Neural cell (in vitro differentiated cells): ENCODE data around the gene PRDM1. TPM values are rescaled to one million over a fixed set of nuclear protein-coding genes. Genes with fewer than 3 reads are reported as not detected.

Source experiments
- H2AFZ ChIP-seq: fragments of 200-600, 300-800 bp; sonication (generic), shearing (Covaris generic); 2 replicates; pipeline ENCODE4 v1.6.0; 2014; ENCODE audit warnings: low read depth, mild to moderate bottlenecking, antibody characterized with exemption, low read length, moderate library complexity
- H3F3A ChIP-seq: fragments of 200-600 bp; shearing (Covaris generic); 2 replicates; pipeline ENCODE4 v1.6.1; 2016; ENCODE audit warnings: mild to moderate bottlenecking, moderate library complexity, mixed read lengths, antibody characterized with exemption, low read length; ENCODE audit not compliant: insufficient read depth, poor library complexity, severe bottlenecking
- H3K27ac ChIP-seq: fragments of 200-600, 300-800 bp; sonication (generic), shearing (Covaris generic); 2 replicates; pipeline ENCODE4 v1.5.1; 2014; ENCODE audit warnings: mild to moderate bottlenecking, low read length, moderate library complexity
- H3K27me3 ChIP-seq: fragments of 300-800, 200-600 bp; sonication (generic), shearing (Covaris generic); 2 replicates; pipeline ENCODE4 v1.6.0; 2014; ENCODE audit warnings: mild to moderate bottlenecking, low read depth, low read length, moderate library complexity; ENCODE audit not compliant: insufficient read depth
- H3K36me3 ChIP-seq: fragments of 300-800, 200-600 bp; sonication (generic), shearing (Covaris generic); 2 replicates; pipeline ENCODE4 v1.5.1; 2014; ENCODE audit warnings: mild to moderate bottlenecking, antibody characterized with exemption, low read length, moderate library complexity; ENCODE audit not compliant: insufficient read depth
- H3K4me2 ChIP-seq: fragments of 300-800, 200-600 bp; sonication (generic), shearing (Covaris generic); 2 replicates; pipeline ENCODE4 v1.6.0; 2014; ENCODE audit warnings: mild to moderate bottlenecking, low read length
- H3K4me3 ChIP-seq: fragments of 300-800, 200-600 bp; sonication (generic), shearing (Covaris generic); 2 replicates; pipeline ENCODE4 v1.5.1; 2014; ENCODE audit warnings: mild to moderate bottlenecking, low read length, moderate library complexity
- H3K79me2 ChIP-seq: fragments of 200-600 bp; shearing (Covaris generic); replicated peaks from 2 replicates; pipeline ENCODE4 v1.6.0; 2014; ENCODE audit warnings: mild to moderate bottlenecking, low read length, moderate library complexity; ENCODE audit not compliant: insufficient read depth
- H3K9ac ChIP-seq: fragments of 300-800, 200-600 bp; sonication (generic), shearing (Covaris generic); 2 replicates; pipeline ENCODE4 v1.6.1; 2016; ENCODE audit warnings: mild to moderate bottlenecking, low read length, mixed read lengths
- H3K9me2 ChIP-seq: fragments of 200-600 bp; shearing (Covaris generic); 2 replicates; pipeline ENCODE4 v1.6.1; 2016; ENCODE audit warnings: mild to moderate bottlenecking, low read length, mixed read lengths; ENCODE audit not compliant: insufficient read depth
- H3K9me3 ChIP-seq: fragments of 200-600, 300-800 bp; sonication (generic), shearing (Covaris generic); 2 replicates; pipeline ENCODE4 v1.6.1; 2016; ENCODE audit warnings: mild to moderate bottlenecking, mixed run types, low read length, moderate library complexity, mixed read lengths
- H4K20me1 ChIP-seq: fragments of 200-600 bp; shearing (Covaris generic); 2 replicates; pipeline ENCODE4 v1.6.1; 2016; ENCODE audit warnings: mild to moderate bottlenecking, mixed run types; ENCODE audit not compliant: insufficient read depth
- CTCF ChIP-seq: fragments of 450-650 bp; IDR thresholded peaks from 2 replicates; pipeline ENCODE4 v1.5.1; 2014; ENCODE audit warnings: antibody characterized with exemption, mild to moderate bottlenecking, moderate library complexity; ENCODE audit not compliant: poor library complexity, severe bottlenecking
- EP300 ChIP-seq: fragments of 450-650 bp; conservative IDR thresholded peaks from 2 replicates; pipeline ENCODE4 v1.6.1; 2014; ENCODE audit warnings: antibody characterized with exemption, mild to moderate bottlenecking, moderate library complexity; ENCODE audit not compliant: poor library complexity, severe bottlenecking
- EZH2 ChIP-seq: fragments of 200-600, 300-800 bp; shearing (Covaris generic), sonication (generic); IDR thresholded peaks from 2 replicates; pipeline ENCODE4 v1.6.1; 2014; ENCODE audit warnings: antibody characterized with exemption, low read length, borderline replicate concordance, mild to moderate bottlenecking; ENCODE audit not compliant: insufficient read depth, poor library complexity, severe bottlenecking
- MXI1 ChIP-seq: fragments of 450-650 bp; conservative IDR thresholded peaks from 2 replicates; pipeline ENCODE4 v1.6.1; 2014; ENCODE audit warnings: antibody characterized with exemption, mild to moderate bottlenecking; ENCODE audit not compliant: poor library complexity, severe bottlenecking
- POLR2AphosphoS5 ChIP-seq: IDR thresholded peaks from 2 replicates; pipeline ENCODE4 v1.6.1; 2012
- RAD21 ChIP-seq: fragments of 450-650 bp; conservative IDR thresholded peaks from 2 replicates; pipeline ENCODE4 v1.6.1; 2014; ENCODE audit warnings: antibody characterized with exemption, mild to moderate bottlenecking, moderate library complexity
- REST ChIP-seq: IDR thresholded peaks from 2 replicates; pipeline ENCODE4 v1.6.1; 2012; ENCODE audit warnings: borderline replicate concordance
- SMC3 ChIP-seq: fragments of 450-650 bp; conservative IDR thresholded peaks from 2 replicates; pipeline ENCODE4 v1.6.1; 2014; ENCODE audit warnings: antibody characterized with exemption, mild to moderate bottlenecking, moderate library complexity; ENCODE audit not compliant: poor library complexity
- TAF1 ChIP-seq: IDR thresholded peaks from 2 replicates; pipeline ENCODE4 v1.6.1; 2012; ENCODE audit warnings: low read depth
- polyA plus RNA-seq: library from polyadenylated mRNA; depleted of rRNA; stranded (reverse); fragments of >200 nt; gene quantifications from 2 replicates; pipeline ENCODE4 v1.2.3, GENCODE V29; 2014

The PRDM1 gene
- polyA plus RNA-seq, 1 donor from 2014 or later, result 0.09 TPM

DNA sequence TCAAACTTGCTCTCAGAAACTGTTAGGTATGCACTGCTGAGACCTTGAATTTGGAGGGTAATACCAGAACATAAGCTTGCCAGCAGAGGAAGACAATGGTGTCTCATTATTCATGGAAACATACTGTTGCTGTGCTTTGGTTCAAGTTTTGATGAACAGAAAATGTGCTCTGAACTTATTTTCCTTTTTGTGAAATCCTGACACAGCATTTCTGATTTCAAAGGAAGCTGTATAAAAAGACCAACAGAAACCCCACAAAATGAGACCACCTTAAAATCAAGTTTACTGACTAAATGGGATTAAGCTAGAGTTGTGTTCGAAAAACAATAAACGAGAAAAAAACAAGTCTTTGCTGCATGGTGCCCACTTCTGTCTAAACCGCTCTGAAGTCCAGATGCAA, 70.3 kb downstream of the PRDM1 start:
- Histone ChIP-seq H3K36me3 (no peaks in the 10 kb centered on the region), H3K9me2 (no peaks in the 10 kb centered on the region), H3K4me2 (no peak overlapping the region), H4K20me1 (no peaks in the 10 kb centered on the region), H3K27ac (no peak overlapping the region), H3K9ac (no peak overlapping the region), H3F3A (no peaks in the 10 kb centered on the region), H3K4me3 (no peak overlapping the region), H3K9me3 (no peaks in the 10 kb centered on the region), H3K27me3 (no peaks in the 10 kb centered on the region), H2AFZ (no peak overlapping the region), H3K79me2 (no peaks in the 10 kb centered on the region)
- TF ChIP-seq MXI1 (no peak), REST (no peak), CTCF (no peak), TAF1 (no peak), SMC3 (no peak), EP300 (no peak), RAD21 (no peak), EZH2 (no peak)

- H3F3A ChIP-seq, result no peaks in the 10 kb centered on the region
- H3K4me2 ChIP-seq, result no peak overlapping the region
- H2AFZ ChIP-seq, result no peak overlapping the region
- no peak overlapping the region for H3K4me3 ChIP-seq
- TF ChIP-seq EZH2 (no peak), SMC3 (no peak), TAF1 (no peak), CTCF (no peak), EP300 (no peak), MXI1 (no peak), REST (no peak), POLR2AphosphoS5 (no peak), RAD21 (no peak)
- no peaks in the 10 kb centered on the region for H3K9me2 ChIP-seq
- H3K27me3 ChIP-seq, result no peaks in the 10 kb centered on the region
- no peaks in the 10 kb centered on the region for H3K36me3 ChIP-seq
- H3K79me2 ChIP-seq, result no peaks in the 10 kb centered on the region
- no peaks in the 10 kb centered on the region for H4K20me1 ChIP-seq
- no peak overlapping the region for H3K27ac ChIP-seq
- no peaks in the 10 kb centered on the region for H3K9me3 ChIP-seq
- H3K9ac ChIP-seq, result no peak overlapping the region
These were observed 70.7 kb downstream of the PRDM1 start for GRCh38 chr6:106156863-106157262.
